HL-60 (cell line): ENCODE results near the gene CLCA1.

Experiments
- POLR2AphosphoS5 ChIP-seq: IDR thresholded peaks from 2 replicates; pipeline ENCODE4 v1.6.1; 2012; ENCODE audit warnings: low read depth
- TF ChIP-seq, protein P1 (sequence below): IDR thresholded peaks from one replicate; pipeline ENCODE4 v1.5.1; 2011; ENCODE audit warnings: low read length, control low read depth, inconsistent platforms; ENCODE audit not compliant: insufficient read depth
- TF ChIP-seq, protein P2 (sequence below): IDR thresholded peaks from 2 replicates; pipeline ENCODE4 v1.6.1; 2012; ENCODE audit warnings: low read depth; ENCODE audit not compliant: insufficient replicate concordance

DNA sequence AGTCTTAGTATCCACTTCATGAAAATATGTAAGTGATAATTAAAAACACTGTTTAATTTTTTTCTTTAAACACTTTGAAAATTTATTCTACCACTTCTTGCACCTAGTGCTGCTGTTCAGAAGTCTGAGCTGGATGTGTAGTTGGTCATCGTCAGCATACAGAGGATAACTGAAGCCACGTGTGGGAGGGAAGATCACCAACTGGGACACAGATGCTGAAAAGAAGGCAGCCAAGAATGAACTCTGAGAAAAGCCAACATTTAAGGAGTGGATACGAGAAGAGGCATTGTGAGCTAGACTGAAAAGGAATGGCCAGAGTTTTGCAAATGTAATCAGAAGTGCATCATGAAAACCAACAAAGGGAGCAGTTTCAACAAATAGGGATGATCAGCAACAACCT is 53.5 kb downstream of the CLCA1 start:
- TF ChIP-seq, protein P1, sequence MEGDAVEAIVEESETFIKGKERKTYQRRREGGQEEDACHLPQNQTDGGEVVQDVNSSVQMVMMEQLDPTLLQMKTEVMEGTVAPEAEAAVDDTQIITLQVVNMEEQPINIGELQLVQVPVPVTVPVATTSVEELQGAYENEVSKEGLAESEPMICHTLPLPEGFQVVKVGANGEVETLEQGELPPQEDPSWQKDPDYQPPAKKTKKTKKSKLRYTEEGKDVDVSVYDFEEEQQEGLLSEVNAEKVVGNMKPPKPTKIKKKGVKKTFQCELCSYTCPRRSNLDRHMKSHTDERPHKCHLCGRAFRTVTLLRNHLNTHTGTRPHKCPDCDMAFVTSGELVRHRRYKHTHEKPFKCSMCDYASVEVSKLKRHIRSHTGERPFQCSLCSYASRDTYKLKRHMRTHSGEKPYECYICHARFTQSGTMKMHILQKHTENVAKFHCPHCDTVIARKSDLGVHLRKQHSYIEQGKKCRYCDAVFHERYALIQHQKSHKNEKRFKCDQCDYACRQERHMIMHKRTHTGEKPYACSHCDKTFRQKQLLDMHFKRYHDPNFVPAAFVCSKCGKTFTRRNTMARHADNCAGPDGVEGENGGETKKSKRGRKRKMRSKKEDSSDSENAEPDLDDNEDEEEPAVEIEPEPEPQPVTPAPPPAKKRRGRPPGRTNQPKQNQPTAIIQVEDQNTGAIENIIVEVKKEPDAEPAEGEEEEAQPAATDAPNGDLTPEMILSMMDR: no peak
- no peak for TF ChIP-seq POLR2AphosphoS5
- TF ChIP-seq, protein P2, sequence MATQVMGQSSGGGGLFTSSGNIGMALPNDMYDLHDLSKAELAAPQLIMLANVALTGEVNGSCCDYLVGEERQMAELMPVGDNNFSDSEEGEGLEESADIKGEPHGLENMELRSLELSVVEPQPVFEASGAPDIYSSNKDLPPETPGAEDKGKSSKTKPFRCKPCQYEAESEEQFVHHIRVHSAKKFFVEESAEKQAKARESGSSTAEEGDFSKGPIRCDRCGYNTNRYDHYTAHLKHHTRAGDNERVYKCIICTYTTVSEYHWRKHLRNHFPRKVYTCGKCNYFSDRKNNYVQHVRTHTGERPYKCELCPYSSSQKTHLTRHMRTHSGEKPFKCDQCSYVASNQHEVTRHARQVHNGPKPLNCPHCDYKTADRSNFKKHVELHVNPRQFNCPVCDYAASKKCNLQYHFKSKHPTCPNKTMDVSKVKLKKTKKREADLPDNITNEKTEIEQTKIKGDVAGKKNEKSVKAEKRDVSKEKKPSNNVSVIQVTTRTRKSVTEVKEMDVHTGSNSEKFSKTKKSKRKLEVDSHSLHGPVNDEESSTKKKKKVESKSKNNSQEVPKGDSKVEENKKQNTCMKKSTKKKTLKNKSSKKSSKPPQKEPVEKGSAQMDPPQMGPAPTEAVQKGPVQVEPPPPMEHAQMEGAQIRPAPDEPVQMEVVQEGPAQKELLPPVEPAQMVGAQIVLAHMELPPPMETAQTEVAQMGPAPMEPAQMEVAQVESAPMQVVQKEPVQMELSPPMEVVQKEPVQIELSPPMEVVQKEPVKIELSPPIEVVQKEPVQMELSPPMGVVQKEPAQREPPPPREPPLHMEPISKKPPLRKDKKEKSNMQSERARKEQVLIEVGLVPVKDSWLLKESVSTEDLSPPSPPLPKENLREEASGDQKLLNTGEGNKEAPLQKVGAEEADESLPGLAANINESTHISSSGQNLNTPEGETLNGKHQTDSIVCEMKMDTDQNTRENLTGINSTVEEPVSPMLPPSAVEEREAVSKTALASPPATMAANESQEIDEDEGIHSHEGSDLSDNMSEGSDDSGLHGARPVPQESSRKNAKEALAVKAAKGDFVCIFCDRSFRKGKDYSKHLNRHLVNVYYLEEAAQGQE: no peak
